ENCODE data around the gene RALGAPA2. TPM values are rescaled to one million over a fixed set of nuclear protein-coding genes. Genes with fewer than 3 reads are reported as not detected.

The RALGAPA2 gene
- total RNA-seq, 1 donor from 2014 or later: 15.9 TPM

DNA sequence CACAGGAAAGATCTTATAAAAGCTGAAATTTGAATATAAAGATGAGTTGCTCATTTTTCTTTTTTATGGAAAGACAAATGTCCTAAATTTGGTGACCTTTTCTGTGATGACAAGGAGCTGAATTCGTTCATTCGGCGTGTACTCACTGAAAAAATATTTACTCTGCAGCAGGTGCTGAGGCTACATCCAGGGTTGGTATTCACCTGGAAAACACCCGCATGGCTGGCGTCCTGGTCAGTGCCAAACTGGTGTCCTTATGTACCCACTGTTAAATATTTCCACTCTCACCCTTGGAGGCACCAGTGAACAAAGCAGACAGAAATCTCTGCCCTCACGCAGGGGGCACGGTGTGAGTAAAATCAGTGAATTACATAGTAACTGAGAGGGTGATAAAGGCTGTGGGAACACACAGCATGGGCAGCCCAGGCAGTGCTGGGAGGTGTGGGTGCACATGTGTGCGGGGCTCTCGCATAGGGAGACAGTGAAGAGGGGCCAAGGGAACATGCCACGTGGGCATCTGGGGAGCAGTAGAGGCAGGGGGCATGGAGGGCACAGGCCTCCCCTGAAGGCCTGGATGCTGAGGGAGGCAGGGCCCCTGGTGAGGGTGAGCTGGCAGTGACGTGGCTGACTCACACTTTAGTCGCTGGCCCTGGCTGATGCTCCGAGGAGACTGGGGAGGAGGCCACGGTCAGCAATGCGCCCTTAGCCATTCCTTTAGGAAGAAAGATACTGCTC, 254.9 kb downstream of the RALGAPA2 start:
- ATAC-seq: no peak

DNA sequence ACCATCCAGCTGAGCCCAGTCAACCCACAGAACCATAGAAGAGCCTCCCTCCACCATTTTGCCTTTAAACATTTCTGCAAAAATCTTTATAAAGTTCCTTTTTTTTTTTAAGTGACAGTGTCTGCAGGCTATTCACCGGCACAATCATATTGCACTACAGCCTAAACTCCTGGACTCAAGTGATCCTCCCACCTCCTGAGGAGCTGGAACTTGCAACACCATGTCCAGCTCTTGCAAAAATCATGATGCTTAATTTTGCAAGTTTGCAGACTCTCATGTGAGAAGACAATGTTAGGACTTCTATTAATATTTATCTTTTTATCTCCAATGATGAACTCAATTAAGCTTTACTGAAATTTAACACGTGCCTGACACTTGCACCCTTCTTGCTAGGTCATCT, 255.7 kb downstream of the RALGAPA2 start:
- ATAC-seq: no peak

DNA sequence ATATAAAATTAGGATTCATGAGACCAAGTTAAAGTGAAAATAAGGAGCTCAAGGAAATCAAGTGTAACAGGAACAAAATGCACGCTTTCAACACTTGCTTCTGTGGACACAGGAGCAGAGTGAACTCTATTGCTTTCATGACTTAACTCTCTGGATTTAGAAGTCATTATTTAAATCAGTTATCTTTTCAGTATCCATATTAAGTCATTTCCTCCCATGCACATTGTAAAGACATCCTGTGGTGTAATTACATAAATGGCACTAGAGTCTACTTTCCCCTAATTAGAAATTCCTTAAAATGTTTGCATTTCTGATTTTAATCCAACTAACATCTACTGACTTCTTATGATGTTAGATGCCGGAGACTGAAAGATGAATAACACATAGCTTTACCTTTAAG, 256.5 kb downstream of the RALGAPA2 start:
- no peak for ATAC-seq

DNA sequence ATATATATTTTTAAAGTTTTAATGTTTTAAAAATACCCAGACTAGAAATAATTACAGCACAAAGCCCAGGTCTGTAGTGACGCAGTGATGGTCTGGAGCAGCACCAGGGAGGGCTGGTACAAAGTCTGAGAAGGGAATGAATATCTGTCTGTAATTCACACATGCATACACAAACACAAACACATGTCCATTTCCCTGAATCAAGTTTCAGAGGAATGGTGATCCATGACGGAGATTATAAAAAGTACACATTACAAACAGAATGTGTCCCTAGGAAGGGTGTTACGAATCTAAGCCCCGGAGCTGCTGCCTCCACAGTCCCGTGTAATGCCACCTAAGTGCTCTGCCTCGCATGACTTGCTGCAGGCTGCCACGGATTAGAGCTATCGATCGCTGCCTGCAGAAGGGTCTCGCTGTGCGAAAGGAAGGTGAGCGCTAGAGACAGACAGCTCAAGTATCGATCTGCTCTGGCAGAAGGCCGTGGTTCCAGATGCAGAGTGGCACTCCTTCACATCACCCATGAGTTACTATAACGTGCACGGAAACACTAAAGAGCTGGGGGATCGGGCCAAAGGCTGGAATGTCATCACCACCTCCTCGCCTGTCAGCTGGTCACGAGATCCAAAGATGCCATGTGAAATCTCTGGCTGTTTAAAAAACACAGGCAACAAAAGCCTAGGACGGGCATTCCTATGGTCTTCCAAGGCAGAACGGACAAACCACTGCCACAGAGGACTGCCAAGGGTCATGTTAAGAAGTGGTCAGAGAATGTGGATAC, 257.4 kb downstream of the RALGAPA2 start:
- no peak for ATAC-seq

DNA sequence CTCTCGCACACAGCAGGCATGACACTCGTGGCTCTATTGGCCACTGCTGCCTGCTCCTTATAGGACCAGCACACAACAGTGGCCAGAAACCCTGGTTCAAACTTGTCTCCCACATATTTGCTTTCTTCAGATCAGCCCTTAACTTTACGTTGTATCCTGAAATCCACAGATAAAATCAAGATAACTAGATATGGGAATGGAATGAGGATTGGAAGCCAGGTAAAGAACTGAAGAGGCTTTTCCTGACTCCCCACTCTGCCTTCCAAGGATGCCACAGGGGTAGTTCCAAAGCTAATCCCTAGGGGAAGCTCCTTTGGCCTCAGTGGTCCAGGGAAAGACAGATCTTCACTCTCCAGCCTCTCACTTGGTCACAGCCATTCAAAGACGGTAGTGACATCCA, 258.1 kb downstream of the RALGAPA2 start:
- no peak for ATAC-seq

DNA sequence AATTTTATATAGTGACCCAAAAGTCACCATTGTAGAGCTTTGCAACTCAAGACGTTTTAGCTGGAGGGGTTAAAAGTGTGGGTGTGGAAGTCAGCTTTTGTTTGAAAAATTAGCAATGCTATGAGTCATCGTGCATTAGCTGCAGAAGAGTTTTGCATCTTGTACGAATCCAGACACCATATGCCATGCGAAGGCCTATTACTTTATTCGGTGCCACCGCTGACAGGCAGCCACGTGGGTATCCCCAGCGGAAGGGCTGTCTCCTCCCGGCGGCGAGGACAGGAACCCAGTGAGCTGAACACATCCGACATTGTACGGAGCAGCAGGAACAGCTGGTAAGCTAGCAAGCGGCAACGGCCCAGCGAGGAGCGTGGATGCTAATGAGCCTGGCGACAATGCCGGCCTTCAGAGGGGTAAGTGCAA, 260.2 kb downstream of the RALGAPA2 start:
- ATAC-seq: peak; percentile 94

DNA sequence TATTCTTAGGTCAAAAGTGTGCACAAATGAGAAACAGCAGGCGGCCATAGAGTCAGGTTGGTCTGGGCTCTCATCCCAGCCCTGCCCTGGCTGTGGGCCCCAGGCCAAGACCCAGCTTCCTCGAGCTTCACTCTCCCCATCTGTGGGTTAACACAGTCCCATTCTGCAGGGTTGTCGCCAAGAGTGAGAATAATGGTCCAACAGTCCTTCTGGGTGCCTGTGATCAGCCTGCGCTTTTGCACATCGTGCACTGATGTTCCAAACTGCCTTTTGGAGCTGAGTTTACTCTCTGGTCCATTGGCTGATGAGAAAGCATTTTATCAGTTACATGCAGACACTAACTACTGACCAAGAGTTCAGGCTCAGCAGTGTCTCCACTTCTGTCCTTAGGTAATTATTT, 261.9 kb downstream of the RALGAPA2 start:
- ATAC-seq: no peak

DNA sequence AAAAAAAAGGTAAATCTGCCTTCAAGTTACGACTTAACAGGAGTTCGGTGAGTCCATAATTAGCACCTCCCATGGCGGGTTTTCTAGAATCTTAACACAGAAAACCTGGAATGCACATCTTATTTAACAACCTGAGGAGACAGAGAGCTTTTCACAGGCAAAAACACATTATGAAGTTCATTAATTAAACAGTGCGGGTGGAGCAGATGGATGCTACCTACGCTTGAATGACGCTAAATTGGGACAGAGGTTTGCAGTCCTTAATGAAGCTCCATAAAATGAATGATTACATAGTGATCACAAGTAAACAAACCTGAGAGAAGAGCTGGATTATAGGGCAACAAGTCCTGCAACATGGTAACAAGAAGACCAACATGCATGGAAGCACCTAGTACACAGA, 263.6 kb downstream of the RALGAPA2 start:
- no peak for ATAC-seq

DNA sequence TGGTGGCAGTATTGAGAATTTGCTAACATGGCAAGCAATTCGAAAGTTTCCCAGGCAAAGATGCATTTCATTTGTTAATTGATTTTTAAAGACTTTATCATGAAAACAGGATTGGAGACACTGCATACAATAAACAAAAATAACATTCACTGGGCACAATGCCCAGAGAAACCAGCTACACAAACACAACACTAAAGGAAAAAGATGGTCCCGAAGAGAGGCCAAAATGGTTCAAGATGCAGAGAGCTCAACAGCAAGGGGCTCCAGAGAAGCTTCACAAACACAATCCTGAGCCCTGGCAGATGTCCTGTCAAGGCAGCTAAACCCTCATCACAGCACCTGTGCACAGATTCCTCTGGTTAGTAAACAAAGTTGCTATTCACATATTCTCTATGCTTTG, 265.2 kb downstream of the RALGAPA2 start:
- no peak for ATAC-seq

DNA sequence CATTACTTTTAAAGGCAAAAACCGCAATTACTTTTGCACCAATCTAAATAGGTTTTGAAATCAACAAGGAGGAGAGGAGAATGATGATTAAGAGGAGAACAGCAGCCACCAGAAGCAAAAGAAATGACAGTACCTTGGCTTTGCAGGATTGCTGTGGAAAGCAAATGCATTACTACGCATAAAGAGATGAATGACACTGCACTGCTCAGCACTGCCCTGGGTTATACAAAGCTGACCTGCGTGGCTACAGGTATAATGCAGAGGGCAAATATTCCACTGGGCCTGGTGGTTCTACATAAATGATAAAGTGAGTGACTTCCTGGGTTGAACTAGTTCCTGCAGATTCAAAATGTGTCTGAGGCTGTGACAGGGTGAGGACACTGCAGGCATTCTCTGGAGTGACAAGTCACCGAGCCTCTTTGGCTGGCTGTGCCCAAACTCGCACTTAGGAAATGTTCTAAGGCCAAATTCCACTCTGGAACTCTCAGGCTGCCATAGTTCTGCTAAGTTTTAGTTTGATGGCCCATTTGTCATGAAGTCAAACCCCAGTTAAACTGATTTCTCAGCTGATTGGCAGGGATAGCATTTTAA, 265.9 kb downstream of the RALGAPA2 start:
- no peak for ATAC-seq

DNA sequence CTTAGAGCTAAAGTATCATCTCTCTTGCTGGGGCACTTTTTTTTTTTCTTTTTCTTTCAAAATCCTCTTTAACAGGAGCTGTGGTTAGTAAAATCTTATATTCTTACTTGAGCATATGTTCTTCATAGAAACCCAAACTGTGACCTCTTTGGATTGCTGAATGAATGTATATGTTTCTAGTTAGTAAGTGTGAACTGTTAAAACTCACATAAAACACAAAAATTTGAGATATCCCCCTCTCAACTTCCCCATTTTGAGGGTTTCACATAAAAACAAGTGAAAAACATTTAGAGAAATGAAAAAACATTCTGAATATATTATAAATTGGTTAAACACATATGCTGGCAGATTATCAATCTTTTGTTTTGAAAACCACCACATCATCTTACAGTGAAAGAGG, 266.4 kb downstream of the RALGAPA2 start:
- no peak for ATAC-seq

DNA sequence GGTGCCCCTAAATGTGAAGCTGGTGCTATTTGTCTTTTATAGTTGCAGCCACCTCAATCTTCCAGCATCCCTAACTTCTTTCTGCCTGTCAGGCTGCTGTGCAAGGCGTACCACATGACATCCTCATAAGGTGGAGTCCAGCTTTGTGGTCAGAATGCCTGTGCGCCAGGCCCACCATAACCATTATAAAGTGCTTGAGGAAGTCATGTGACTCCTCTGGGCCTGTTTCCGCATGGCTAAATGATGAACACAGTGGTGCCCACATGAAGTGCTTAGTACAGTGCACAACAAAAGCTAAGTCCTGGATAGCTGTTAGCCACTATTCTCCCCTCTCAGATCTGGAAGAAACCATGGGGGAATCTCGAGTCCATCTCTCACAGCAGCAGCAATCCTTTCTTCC, 268.9 kb downstream of the RALGAPA2 start:
- no peak for ATAC-seq

DNA sequence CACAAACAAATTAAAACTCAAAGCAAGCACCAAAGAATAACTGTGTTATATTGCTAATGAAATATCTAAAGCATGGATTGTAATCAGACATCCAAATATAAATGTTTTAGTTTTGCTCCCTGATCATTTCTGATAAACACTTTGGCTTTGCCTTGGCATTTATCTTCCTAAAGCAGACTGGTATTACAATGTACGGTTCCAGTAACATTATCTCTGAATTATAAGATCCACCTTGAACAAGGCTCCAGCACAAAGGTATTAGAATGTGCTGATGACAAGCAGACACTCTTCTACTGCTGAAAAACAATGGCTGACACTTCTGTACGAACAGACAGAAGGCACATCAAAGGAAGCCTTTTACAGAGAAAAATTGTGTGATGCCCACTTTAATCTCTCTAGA, 270.0 kb downstream of the RALGAPA2 start:
- ATAC-seq: no peak

DNA sequence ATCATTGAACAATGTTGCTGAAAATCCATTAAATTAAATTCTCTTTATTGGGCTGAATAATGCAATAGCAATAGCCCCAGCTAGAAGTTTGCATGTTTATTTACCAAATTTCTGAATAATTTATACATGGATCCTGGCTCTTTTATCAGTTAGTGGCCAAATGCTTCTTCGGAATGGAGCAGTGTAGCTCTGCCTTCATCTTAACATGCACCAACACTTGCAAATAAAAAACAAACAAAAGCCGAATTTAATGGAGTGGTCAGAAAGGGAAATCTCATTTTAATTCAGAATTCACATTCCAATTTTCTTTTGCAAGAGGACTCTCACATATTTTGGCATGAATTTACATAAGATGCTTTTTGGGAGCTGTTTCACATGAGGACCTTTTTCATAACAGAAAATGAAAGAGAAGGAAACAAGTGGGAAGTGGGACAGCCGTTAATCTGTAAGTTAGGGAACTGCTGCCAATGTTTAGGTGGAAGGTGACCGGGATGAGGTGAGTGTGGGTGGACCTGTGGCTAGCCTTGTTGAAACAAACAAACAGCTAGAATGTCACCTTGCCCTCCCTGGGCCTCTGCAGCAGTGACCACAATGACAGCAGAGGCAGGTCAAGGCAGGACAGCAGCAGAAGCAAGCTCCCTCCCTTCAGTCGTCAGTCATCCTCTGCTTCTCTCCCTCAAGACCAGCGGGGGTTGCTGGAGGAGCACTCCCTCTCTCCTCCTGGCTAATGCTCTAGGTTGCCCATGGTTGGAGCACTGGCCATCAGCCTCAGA, 271.4 kb downstream of the RALGAPA2 start:
- ATAC-seq: no peak

DNA sequence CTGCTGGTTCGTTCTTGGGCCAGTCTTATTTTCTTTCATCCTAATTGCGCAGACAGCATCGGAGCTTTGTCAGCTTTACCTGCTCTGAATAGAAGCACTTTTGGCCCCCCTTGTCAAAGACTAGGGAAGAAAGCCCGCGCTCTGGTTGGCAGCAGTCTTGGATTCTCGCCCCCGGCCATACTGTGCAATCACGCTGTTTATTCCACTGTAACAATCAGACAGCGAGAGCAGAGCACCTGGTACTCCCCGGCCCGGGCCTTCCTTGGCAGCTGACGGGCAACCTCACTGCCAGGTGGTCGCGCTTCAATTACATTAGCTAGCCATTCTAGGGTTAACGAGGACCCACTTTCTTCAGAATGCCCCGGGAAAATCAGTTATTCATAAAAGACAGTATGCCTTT, 272.0 kb downstream of the RALGAPA2 start:
- no peak for ATAC-seq

DNA sequence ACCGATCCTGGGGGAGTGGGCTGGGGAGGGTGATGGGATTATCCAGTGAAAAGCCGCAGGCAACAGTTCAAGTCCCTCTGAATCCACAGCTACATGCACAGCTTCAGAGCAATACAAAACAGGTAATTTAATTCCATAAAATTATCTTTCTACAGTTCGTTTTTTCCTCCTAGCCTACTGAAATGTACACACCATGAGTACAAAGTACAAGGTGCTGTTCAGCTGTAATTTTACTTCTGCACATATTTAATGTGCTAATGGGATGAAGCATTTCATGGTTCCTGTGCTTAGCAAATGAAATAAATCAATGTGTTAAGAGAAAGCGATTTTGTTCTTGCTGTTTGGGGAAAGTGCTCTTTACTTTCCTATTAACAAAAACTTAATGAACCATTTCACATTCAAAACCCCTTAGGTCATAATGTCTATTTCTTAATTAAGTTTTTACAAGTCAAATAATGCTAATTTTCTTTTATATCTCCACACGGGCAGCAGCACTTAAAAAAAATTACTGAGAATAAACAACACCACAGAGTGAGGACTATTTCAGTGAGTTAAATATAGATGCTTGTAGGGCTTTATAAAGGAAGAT, 272.7 kb downstream of the RALGAPA2 start:
- ATAC-seq: no peak

DNA sequence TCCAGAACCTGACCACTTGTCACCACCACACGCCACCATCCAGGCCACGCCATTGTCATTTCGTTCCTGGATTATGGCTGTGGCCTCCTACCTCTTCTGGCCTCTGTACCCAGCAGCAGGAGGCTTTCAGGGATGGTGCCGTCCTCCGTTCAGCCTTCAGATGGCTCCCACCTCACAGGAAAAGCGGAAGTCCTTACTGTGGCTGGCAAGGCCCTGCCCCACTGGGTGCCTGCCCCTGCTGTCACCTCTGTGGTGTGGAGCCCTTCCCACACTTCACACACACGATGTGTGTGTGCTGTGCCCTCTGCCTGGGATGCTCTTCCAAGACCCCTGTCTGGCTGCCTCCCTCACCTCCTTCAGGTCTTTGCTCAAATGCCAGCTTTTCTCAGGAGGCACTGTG, 275.1 kb downstream of the RALGAPA2 start:
- no peak for ATAC-seq

DNA sequence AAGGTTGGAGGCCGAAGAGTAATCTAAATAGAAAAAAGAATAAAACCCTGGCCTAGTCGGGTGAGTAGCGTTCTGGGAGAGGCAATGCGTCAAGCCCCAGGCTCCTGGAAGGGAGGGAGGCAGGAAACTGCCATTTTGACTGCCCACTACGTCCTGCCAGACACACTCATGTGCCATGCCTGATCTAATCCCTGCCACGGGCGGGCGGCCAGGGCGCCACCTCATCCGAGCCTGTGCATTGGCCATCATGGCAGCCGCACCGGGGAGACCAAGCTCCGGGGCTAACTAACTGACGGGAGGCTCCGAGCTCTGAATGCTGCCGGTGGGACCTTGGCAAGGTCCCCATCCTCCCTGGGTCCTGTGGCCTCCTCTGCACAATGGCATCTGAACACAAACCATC, 275.8 kb downstream of the RALGAPA2 start:
- ATAC-seq: no peak

DNA sequence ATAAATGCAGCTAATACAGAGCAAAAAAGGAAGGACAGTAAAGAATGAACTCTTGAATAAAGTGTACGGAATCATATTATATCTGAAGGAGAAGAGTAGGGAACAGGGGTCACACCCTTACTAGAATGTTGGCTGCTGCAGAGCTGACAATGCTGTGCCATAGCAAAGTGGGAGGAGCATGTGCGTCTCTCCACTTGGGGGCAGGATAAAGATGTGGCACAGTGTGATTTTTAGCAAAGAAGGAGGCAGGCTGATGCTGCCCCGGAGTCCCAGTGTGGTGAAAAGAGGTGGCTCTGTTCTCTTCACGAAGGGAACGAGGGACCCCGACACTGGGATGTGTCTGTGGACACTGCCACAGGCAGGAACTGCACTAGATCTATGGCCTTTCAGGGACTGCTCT, 277.0 kb downstream of the RALGAPA2 start:
- no peak for ATAC-seq

DNA sequence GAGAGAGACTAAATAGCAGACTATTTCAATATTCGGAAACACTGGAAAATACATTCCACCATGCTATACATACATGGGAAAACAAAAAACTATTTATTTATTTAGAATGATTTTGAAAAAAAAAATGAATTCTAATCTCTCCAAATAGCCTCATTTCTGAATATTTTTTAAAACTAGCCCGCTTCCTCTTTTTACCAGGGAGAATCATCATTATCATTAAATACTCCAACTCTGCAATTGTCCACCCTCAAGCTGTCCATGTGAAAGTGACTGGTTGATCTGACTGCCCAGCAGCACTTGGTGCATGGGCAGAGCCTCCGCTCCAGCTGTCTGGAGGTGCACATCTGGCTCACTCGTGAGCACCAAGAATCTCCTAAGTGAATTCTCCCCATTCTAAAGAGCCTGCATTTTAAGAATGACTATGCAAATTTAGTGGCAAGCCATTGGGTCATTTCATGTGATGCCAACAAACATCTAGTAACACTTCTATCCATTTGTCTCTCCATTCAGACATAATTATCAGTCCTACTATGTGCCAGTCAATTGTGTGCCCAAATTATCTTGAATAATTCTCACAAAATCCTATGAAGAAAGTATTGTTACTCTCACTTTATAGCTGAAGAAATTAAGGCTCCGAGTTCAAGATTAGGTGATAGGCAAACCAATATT, 279.7 kb downstream of the RALGAPA2 start:
- ATAC-seq: no peak

DNA sequence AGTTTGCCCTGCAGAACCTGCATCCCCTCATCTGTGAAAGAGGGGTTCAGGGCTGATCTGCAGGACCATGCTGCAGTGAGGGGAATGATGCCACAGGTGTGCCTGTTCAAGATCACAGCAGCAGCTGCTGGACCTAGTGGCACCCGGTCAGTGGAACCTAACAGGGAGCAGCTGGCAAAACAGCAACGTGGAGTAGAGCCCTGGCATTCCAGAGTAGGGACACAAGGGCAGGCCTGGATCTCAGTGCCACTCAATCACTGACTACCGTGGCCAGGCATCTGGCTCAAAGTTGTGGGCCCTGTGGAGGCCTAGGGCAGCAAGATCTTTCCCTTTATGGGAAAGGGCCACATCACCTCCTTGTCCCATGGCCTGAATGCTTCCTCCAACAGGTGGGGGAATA, 282.4 kb downstream of the RALGAPA2 start:
- ATAC-seq: no peak

DNA sequence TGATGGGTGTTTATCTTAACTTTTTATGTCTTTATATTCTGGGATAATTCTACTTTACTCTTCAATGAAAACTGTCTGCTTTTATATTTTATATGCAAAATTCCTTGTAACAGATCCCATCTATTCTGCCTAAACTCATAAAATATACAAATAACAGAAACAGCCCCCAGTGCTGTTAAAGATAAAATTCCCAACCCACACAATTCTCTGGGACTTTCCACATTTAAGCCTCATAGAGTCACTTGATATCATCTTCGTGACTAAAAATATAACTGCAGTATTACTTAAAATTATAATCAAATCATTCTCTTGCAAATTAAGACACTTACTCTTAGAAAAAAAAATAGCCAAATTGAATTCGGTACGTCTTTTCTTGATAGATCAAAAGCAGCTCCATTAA, 284.4 kb downstream of the RALGAPA2 start:
- ATAC-seq: no peak
